MCF 10A (cell line): Measurements from ENCODE around the gene SLC7A6. TPM values are rescaled to one million over a fixed set of nuclear protein-coding genes. Genes with fewer than 3 reads are reported as not detected.

Experiments used
- BruUV-seq: library from RNA; stranded (reverse); fragments of 400-500 nt; replicated peaks from 2 replicates; lab custom pipeline; 2021; lab: Mats Ljungman, UMichigan
- CTCF ChIA-PET: fragments of 300-600 bp; sonication (Branson Sonifier 250); formaldehyde crosslinking; extraction: SDS; loops from one replicate; lab custom pipeline; 2021; ENCODE audit warnings: antibody characterized with exemption, inconsistent platforms; lab: Yijun Ruan, JAX
- POLR2A ChIA-PET: fragments of 300-600, 350-650 bp; sonication (Branson Sonifier 250); formaldehyde crosslinking; extraction: SDS; loops from one replicate; lab custom pipeline; 2020; ENCODE audit warnings: antibody characterized with exemption, inconsistent platforms; lab: Yijun Ruan, JAX
- DNase-seq: peaks from one replicate; pipeline ENCODE4 v3.0.0-alpha.2; 2018; ENCODE audit not compliant: unreplicated experiment
- H3K27ac Mint-ChIP-seq: one replicate; pipeline ENCODE4 v1.8.0; 2022; ENCODE audit warnings: mild to moderate bottlenecking, low read depth, mixed read lengths; ENCODE audit not compliant: unreplicated experiment
- H3K27me3 Mint-ChIP-seq: one replicate; pipeline ENCODE4 v1.8.0; 2022; ENCODE audit warnings: mixed read lengths; ENCODE audit not compliant: insufficient read depth, unreplicated experiment
- H3K36me3 Mint-ChIP-seq: one replicate; pipeline ENCODE4 v1.8.0; 2022; ENCODE audit warnings: mild to moderate bottlenecking, moderate library complexity, mixed read lengths; ENCODE audit not compliant: insufficient read depth, unreplicated experiment
- H3K4me1 Mint-ChIP-seq: one replicate; pipeline ENCODE4 v1.8.0; 2022; ENCODE audit warnings: mixed read lengths; ENCODE audit not compliant: insufficient read depth, unreplicated experiment
- H3K4me3 Mint-ChIP-seq: one replicate; pipeline ENCODE4 v1.8.0; 2022; ENCODE audit warnings: mild to moderate bottlenecking, moderate library complexity, mixed read lengths; ENCODE audit not compliant: unreplicated experiment
- H3K9me3 Mint-ChIP-seq: one replicate; pipeline ENCODE4 v1.8.0; 2022; ENCODE audit warnings: mixed read lengths; ENCODE audit not compliant: unreplicated experiment
- intact Hi-C: fragments of 100-400 bp; cut with micrococcal nuclease; formaldehyde crosslinking; loops from 2 replicates; pipeline ENCODE4 v1.14.1; 2022
- total RNA-seq: library from RNA; stranded (reverse); gene quantifications from 2 replicates; pipeline ENCODE4 v1.2.3, GENCODE V29; 2022
- TF ChIP-seq, protein P1 (sequence below): fragments of 200-600 bp; IDR thresholded peaks from one replicate; pipeline ENCODE4 v1.8.0; 2022; ENCODE audit warnings: antibody characterized with exemption, mild to moderate bottlenecking; ENCODE audit not compliant: unreplicated experiment

Gene SLC7A6
- total RNA-seq, 1 experiment from 2014 or later = 61.0 TPM

DNA sequence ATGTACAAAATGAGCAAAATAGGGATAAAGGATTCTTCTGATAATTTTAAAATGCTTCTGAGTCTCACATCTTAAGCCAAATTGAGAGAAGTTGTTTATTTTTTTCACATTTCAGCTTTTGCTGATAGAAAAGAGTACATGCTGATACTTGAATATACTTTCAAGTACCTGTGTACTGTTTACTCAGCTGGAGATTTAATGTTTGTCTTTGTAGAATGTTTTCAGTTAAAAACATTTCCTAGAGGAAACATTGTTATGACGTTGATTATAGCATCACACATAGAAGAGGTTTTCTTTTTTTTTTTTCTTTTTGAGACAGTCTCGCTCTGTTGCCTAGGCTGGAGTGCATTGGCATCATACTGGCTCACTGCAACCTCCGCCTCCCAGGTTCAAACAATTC is 48.1 kb upstream of the SLC7A6 start:
- TF ChIP-seq, protein P1, sequence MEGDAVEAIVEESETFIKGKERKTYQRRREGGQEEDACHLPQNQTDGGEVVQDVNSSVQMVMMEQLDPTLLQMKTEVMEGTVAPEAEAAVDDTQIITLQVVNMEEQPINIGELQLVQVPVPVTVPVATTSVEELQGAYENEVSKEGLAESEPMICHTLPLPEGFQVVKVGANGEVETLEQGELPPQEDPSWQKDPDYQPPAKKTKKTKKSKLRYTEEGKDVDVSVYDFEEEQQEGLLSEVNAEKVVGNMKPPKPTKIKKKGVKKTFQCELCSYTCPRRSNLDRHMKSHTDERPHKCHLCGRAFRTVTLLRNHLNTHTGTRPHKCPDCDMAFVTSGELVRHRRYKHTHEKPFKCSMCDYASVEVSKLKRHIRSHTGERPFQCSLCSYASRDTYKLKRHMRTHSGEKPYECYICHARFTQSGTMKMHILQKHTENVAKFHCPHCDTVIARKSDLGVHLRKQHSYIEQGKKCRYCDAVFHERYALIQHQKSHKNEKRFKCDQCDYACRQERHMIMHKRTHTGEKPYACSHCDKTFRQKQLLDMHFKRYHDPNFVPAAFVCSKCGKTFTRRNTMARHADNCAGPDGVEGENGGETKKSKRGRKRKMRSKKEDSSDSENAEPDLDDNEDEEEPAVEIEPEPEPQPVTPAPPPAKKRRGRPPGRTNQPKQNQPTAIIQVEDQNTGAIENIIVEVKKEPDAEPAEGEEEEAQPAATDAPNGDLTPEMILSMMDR = no peak
- no peaks in the 10 kb centered on the region for H3K27me3 Mint-ChIP-seq
- BruUV-seq = no TSS peak
- H3K36me3 Mint-ChIP-seq = peaks cover 12% of the 10 kb centered on the region
- H3K27ac Mint-ChIP-seq = no peak overlapping the region
- no peaks in the 10 kb centered on the region for H3K4me1 Mint-ChIP-seq
- POLR2A ChIA-PET = interaction anchor here (1.0 to 1.1 kb wide), 2 partner anchors 12 to 170 kb away, joined by 3 read pairs; no protein-coding TSS in a partner anchor
- CTCF ChIA-PET = interaction anchor here (0.8 to 1.0 kb wide), 2 partner anchors 10 to 12 kb away, joined by 3 to 4 read pairs; no protein-coding TSS in a partner anchor
- no peak for DNase-seq
- H3K4me3 Mint-ChIP-seq = no peak overlapping the region
- intact Hi-C loops = no loop called here
- no peaks in the 10 kb centered on the region for H3K9me3 Mint-ChIP-seq

DNA sequence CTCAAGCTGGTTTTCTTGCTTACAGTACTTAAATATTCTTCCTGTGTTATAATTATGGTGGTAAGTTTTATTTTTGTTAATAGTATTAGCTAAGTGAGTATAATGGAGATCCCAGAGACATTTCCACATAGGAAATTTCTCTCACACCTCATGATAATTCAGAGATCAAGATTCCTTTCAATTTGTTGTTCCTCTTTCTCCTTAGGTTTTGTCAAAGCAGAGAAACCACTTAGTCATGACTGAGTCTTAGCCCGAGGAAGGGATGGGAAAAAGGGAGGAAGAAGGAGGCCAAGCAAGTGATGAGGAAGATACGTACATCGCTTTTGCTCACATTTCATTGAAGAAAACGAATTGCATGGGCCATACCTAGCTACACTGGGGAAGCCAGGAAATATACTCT is 46.8 kb upstream of the SLC7A6 start:
- H3K4me3 Mint-ChIP-seq = no peak overlapping the region
- H3K4me1 Mint-ChIP-seq = no peaks in the 10 kb centered on the region
- peaks cover 12% of the 10 kb centered on the region for H3K36me3 Mint-ChIP-seq
- BruUV-seq = no TSS peak
- no peak for DNase-seq
- TF ChIP-seq, protein P1 = no peak
- intact Hi-C loops = no loop called here
- H3K27me3 Mint-ChIP-seq = no peaks in the 10 kb centered on the region
- no peaks in the 10 kb centered on the region for H3K9me3 Mint-ChIP-seq
- H3K27ac Mint-ChIP-seq = peak overlapping the region; percentile 23
- POLR2A ChIA-PET = interaction anchor here (1.4 kb wide), 1 partner anchor 131 kb away, joined by 3 read pairs; no protein-coding TSS in a partner anchor
- CTCF ChIA-PET = interaction anchor here (0.9 to 1.0 kb wide), 2 partner anchors 12 to 111 kb away, joined by 3 to 7 read pairs; no protein-coding TSS in a partner anchor

DNA sequence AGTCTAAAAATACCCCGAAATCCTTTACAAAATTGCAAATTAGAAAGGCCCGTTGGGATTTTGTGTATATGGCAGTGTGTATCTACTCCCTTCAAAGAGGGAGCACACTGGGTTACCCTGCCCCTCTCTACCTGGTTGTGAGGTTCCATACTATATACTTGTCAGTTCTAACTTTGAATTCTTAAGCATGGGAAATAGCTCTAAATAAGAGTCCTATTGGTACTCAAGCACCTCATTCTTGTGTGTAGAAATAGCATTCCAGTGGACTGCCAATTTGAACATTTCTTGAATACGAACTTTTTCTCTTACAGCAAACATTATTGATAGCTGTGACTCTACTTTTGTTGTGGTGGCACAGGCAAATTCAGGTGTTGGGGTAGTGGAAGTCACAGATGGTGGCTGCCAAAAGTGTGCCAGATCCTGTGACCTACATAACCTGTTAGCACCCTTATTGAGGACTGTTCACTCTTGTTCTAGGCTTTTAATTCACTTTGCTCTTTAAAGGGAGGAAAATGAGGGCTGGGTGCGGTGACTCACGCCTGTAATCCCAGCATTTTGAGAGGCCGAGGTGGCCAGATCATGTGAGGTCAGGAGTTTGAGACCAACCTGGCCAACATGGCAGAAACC is 44.5 kb upstream of the SLC7A6 start:
- no peak overlapping the region for H3K4me3 Mint-ChIP-seq
- no TSS peak for BruUV-seq
- intact Hi-C loops = no loop called here
- H3K9me3 Mint-ChIP-seq = no peaks in the 10 kb centered on the region
- ChIA-PET CTCF (interaction anchor here (0.6 to 1.9 kb wide), 4 partner anchors 9 to 126 kb away, joined by 3 to 5 read pairs (median 3); no protein-coding TSS in a partner anchor), POLR2A (interaction anchor here (0.8 to 2.0 kb wide), 3 partner anchors 14 to 17 kb away, joined by 3 to 5 read pairs (median 4); no protein-coding TSS in a partner anchor)
- H3K4me1 Mint-ChIP-seq = no peaks in the 10 kb centered on the region
- TF ChIP-seq, protein P1 = no peak
- peaks cover 12% of the 10 kb centered on the region for H3K36me3 Mint-ChIP-seq
- no peak for DNase-seq
- no peak overlapping the region for H3K27ac Mint-ChIP-seq
- no peaks in the 10 kb centered on the region for H3K27me3 Mint-ChIP-seq

DNA sequence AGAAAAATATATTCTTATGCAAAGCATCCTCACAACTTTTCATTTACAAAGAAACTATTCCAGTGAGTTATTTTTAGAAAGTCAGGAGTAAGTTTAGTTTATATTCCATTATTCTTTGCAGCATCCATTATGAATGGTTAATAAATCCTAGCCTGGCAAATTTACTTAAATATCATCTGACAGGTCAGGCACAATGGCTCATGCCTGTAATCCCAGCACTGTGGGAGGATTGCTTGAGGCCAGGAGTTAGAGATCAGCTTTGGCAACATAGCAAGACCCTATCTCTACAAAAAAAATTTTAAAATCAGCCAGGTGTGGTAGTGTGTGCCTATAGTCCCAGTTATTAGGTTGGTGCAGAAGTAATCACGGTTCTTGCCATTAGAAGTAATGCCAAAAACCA is 41.3 kb upstream of the SLC7A6 start:
- BruUV-seq = no TSS peak
- TF ChIP-seq, protein P1 = no peak
- ChIA-PET POLR2A (no interaction called here), CTCF (interaction anchor here (0.6 kb wide), 1 partner anchor 106 kb away, joined by 3 read pairs; no protein-coding TSS in a partner anchor)
- H3K4me3 Mint-ChIP-seq = no peak overlapping the region
- no peaks in the 10 kb centered on the region for H3K9me3 Mint-ChIP-seq
- peaks cover 13% of the 10 kb centered on the region for H3K36me3 Mint-ChIP-seq
- no peaks in the 10 kb centered on the region for H3K27me3 Mint-ChIP-seq
- no peak overlapping the region for H3K27ac Mint-ChIP-seq
- no peaks in the 10 kb centered on the region for H3K4me1 Mint-ChIP-seq
- DNase-seq = no peak
- intact Hi-C loops = no loop called here
